HFFc6 (cell line): Measurements from ENCODE around the gene CCDC50. TPM values are rescaled to one million over a fixed set of nuclear protein-coding genes. Genes with fewer than 3 reads are reported as not detected.

Experiments used
- DNase-seq: peaks from one replicate; pipeline ENCODE4 v3.0.0-alpha.2; 2018
- H3K27ac Mint-ChIP-seq: 2 replicates; pipeline ENCODE4 v1.8.0; 2020; ENCODE audit warnings: mild to moderate bottlenecking, mixed read lengths
- H3K27me3 Mint-ChIP-seq: 2 replicates; pipeline ENCODE4 v1.8.0; 2021; ENCODE audit warnings: mild to moderate bottlenecking, moderate library complexity, mixed read lengths; ENCODE audit not compliant: insufficient read depth
- H3K36me3 Mint-ChIP-seq: 2 replicates; pipeline ENCODE4 v1.8.0; 2021; ENCODE audit warnings: low read depth, mixed read lengths
- H3K4me1 Mint-ChIP-seq: 2 replicates; pipeline ENCODE4 v1.8.0; 2020; ENCODE audit warnings: low read depth, mixed read lengths
- H3K4me3 Mint-ChIP-seq: 2 replicates; pipeline ENCODE4 v1.8.0; 2020; ENCODE audit warnings: mild to moderate bottlenecking, moderate library complexity, mixed read lengths
- H3K9me3 Mint-ChIP-seq: 2 replicates; pipeline ENCODE4 v1.8.0; 2020; ENCODE audit warnings: mild to moderate bottlenecking, mixed read lengths
- CTCF ChIP-seq: fragments of 200-600 bp; sonication (generic); IDR thresholded peaks from 2 replicates; pipeline ENCODE4 v1.5.0; 2021; ENCODE audit warnings: antibody characterized with exemption, mild to moderate bottlenecking
- total RNA-seq, 6 experiments: library from RNA; stranded (reverse); fragmentation: NEBNext Ultra II Directional; extraction: Animal tissue kit (Norgen Biotek cat#: 25700); gene quantifications; 2 replicates in 1 of 6; 3 replicates in 5 of 6; pipeline ENCODE4 v1.2.3, GENCODE V29; 2021

CCDC50 gene
- total RNA-seq, 6 experiments from 2014 or later: 94.1 to 129 (median 121) TPM

GRCh38 chr3:191298846-191299245, 30.3 kb upstream of the CCDC50 start:
- no peak overlapping the region for H3K4me3 Mint-ChIP-seq
- no peaks in the 10 kb centered on the region for H3K36me3 Mint-ChIP-seq
- H3K4me1 Mint-ChIP-seq: peaks cover 7% of the 10 kb centered on the region
- no peaks in the 10 kb centered on the region for H3K9me3 Mint-ChIP-seq
- H3K27ac Mint-ChIP-seq: no peak overlapping the region
- no peak for TF ChIP-seq CTCF
- no peaks in the 10 kb centered on the region for H3K27me3 Mint-ChIP-seq
- DNase-seq: no peak

- Mint-ChIP-seq H3K9me3 (no peaks in the 10 kb centered on the region), H3K36me3 (no peaks in the 10 kb centered on the region), H3K4me1 (peaks cover 7% of the 10 kb centered on the region), H3K27me3 (no peaks in the 10 kb centered on the region), H3K4me3 (no peak overlapping the region), H3K27ac (no peak overlapping the region)
- TF ChIP-seq CTCF: no peak
- no peak for DNase-seq
Measured at GRCh38 chr3:191300422-191300821, 28.8 kb upstream of the CCDC50 start.

GRCh38 chr3:191301017-191301416, 28.2 kb upstream of the CCDC50 start:
- no peaks in the 10 kb centered on the region for H3K27me3 Mint-ChIP-seq
- no peak overlapping the region for H3K4me3 Mint-ChIP-seq
- no peak overlapping the region for H3K27ac Mint-ChIP-seq
- no peak for DNase-seq
- H3K9me3 Mint-ChIP-seq: no peaks in the 10 kb centered on the region
- H3K4me1 Mint-ChIP-seq: peaks cover 7% of the 10 kb centered on the region
- TF ChIP-seq CTCF: no peak
- no peaks in the 10 kb centered on the region for H3K36me3 Mint-ChIP-seq

GRCh38 chr3:191301782-191302411, 27.3 kb upstream of the CCDC50 start:
- H3K27me3 Mint-ChIP-seq: no peaks in the 10 kb centered on the region
- no peak overlapping the region for H3K27ac Mint-ChIP-seq
- H3K36me3 Mint-ChIP-seq: no peaks in the 10 kb centered on the region
- H3K4me1 Mint-ChIP-seq: peaks cover 7% of the 10 kb centered on the region
- H3K9me3 Mint-ChIP-seq: no peaks in the 10 kb centered on the region
- DNase-seq: no peak
- no peak for TF ChIP-seq CTCF
- H3K4me3 Mint-ChIP-seq: no peak overlapping the region

GRCh38 chr3:191302451-191302850, 26.7 kb upstream of the CCDC50 start:
- H3K36me3 Mint-ChIP-seq: no peaks in the 10 kb centered on the region
- peaks cover 7% of the 10 kb centered on the region for H3K4me1 Mint-ChIP-seq
- no peaks in the 10 kb centered on the region for H3K27me3 Mint-ChIP-seq
- no peaks in the 10 kb centered on the region for H3K9me3 Mint-ChIP-seq
- DNase-seq: no peak
- no peak for TF ChIP-seq CTCF
- H3K4me3 Mint-ChIP-seq: no peak overlapping the region
- no peak overlapping the region for H3K27ac Mint-ChIP-seq

- Mint-ChIP-seq H3K4me3 (no peak overlapping the region), H3K4me1 (peaks cover 7% of the 10 kb centered on the region), H3K9me3 (no peaks in the 10 kb centered on the region), H3K27ac (no peak overlapping the region), H3K36me3 (no peaks in the 10 kb centered on the region), H3K27me3 (no peaks in the 10 kb centered on the region)
- TF ChIP-seq CTCF: no peak
- no peak for DNase-seq
Measured at GRCh38 chr3:191303596-191303995, 25.6 kb upstream of the CCDC50 start.
